Left lung (tissue), 10 donors: ENCODE results near the gene DTD2. TPM values are rescaled to one million over a fixed set of nuclear protein-coding genes. Genes with fewer than 3 reads are reported as not detected.

Experiments
- ATAC-seq: fragments of 200-7000 bp; cut with Tn5 transposase; one replicate; pipeline ENCODE4 v1.9.1; 2020; ENCODE audit warnings: moderate library complexity
- DNase-seq, 4 donors: peaks; one replicate each; pipeline ENCODE4 v3.0.0-alpha.2; 2013 to 2020
- H3K27ac ChIP-seq, 2 donors: fragments of 200-600 bp; sonication (generic) in 1 of 2; one replicate each; pipeline versions ENCODE4 v1.5.0 to v1.8.0; 2020 to 2021
- H3K27me3 ChIP-seq, 2 donors: fragments of 200-600 bp; sonication (generic) in 1 of 2; one replicate each; pipeline versions ENCODE4 v1.5.0 to v1.8.0; 2020 to 2021
- H3K36me3 ChIP-seq, 2 donors: fragments of 200-600 bp; sonication (generic) in 1 of 2; one replicate each; pipeline versions ENCODE4 v1.5.0 to v1.8.0; 2020 to 2021
- H3K4me1 ChIP-seq, 2 donors: fragments of 200-600 bp; one replicate each; pipeline ENCODE4 v1.8.0; 2021
- H3K4me3 ChIP-seq, 2 donors: fragments of 200-600 bp; sonication (generic) in 1 of 2; one replicate each; pipeline versions ENCODE4 v1.5.0 to v1.8.0; 2020 to 2021; ENCODE audit warnings: mild to moderate bottlenecking in 1 of 2
- H3K9me3 ChIP-seq, 2 donors: fragments of 200-600 bp; sonication (generic) in 1 of 2; one replicate each; pipeline versions ENCODE4 v1.5.0 to v1.8.0; 2020 to 2021
- CTCF ChIP-seq, 2 donors: fragments of 200-600 bp; sonication (generic) in 1 of 2; IDR thresholded peaks; one replicate each; pipeline versions ENCODE4 v1.5.0 to v1.8.0; 2021; ENCODE audit warnings: antibody characterized with exemption in 2 of 2
- intact Hi-C, 2 donors: fragments of 100-400 bp; cut with DNase I; formaldehyde crosslinking; loops; one replicate each; pipeline versions ENCODE4 v1.11.2 to v1.14.2; 2022
- polyA plus RNA-seq, 6 donors: library from polyadenylated mRNA; unstranded; fragments of 120-200 nt; gene quantifications; one replicate each; pipeline ENCODE4 v1.2.1, GENCODE V29; 2013; ENCODE audit not compliant: insufficient read length in 6 of 6
- total RNA-seq, 2 donors: library from RNA; stranded (reverse); fragmentation: NEBNext Ultra II Directional; extraction: Animal tissue kit (Norgen Biotek cat#: 25700); gene quantifications; one replicate each; pipeline ENCODE4 v1.2.1, GENCODE V29; 2021
- donor health status: DM: no; HTN: yes; CAD: no.
- donor health status: DM: no; HTN: no; CAD: no.

The DTD2 gene
- total and polyA plus RNA-seq, 8 donors, result 19.3 to 24.6 (median 21.5) TPM

GRCh38 chr14:31405599-31406232 is 51.6 kb downstream of the DTD2 start:
- no peak for TF ChIP-seq CTCF (IDR thresholded peaks at IDR 0.05)
- intact Hi-C loops, result no loop called here
- Histone ChIP-seq H3K9me3 (no peaks in the 10 kb centered on the region), H3K36me3 (peaks cover 0 to 16% of the 10 kb centered on the region in 2 donors), H3K27ac (no peak overlapping the region), H3K4me3 (no peak overlapping the region), H3K4me1 (peaks cover 0 to 14% of the 10 kb centered on the region in 2 donors), H3K27me3 (no peaks in the 10 kb centered on the region)
- DNase-seq (no peak), ATAC-seq (no peak)

- DNase-seq (no peak), ATAC-seq (no peak)
- Histone ChIP-seq H3K4me3 (no peak overlapping the region), H3K4me1 (peaks cover 0 to 8% of the 10 kb centered on the region in 2 donors), H3K36me3 (peaks cover 0 to 21% of the 10 kb centered on the region in 2 donors), H3K9me3 (no peaks in the 10 kb centered on the region), H3K27me3 (no peaks in the 10 kb centered on the region), H3K27ac (no peak overlapping the region)
- no peak for TF ChIP-seq CTCF (IDR thresholded peaks at IDR 0.05)
- intact Hi-C loops, result no loop called here
Measured at GRCh38 chr14:31405106-31405505, 52.2 kb downstream of the DTD2 start.

GRCh38 chr14:31403707-31404106 is 53.6 kb downstream of the DTD2 start:
- Histone ChIP-seq H3K4me3 (no peak overlapping the region), H3K27me3 (no peaks in the 10 kb centered on the region), H3K27ac (no peak overlapping the region), H3K4me1 (no peaks in the 10 kb centered on the region), H3K9me3 (no peaks in the 10 kb centered on the region), H3K36me3 (peaks cover 0 to 34% of the 10 kb centered on the region in 2 donors)
- TF ChIP-seq CTCF (IDR thresholded peaks at IDR 0.05), result no peak
- DNase-seq, result no peak
- intact Hi-C loops, result no loop called here
- no peak for ATAC-seq

- intact Hi-C loops, result no loop called here
- H3K27me3 ChIP-seq, result no peaks in the 10 kb centered on the region
Measured at GRCh38 chr14:31402764-31403439, 54.4 kb downstream of the DTD2 start.

More at GRCh38 chr14:31402764-31403439, 54.4 kb downstream of the DTD2 start:
- H3K36me3 ChIP-seq, result peaks cover 0 to 42% of the 10 kb centered on the region in 2 donors
- ATAC-seq (no peak), DNase-seq (no peak)
- no peak overlapping the region for H3K27ac ChIP-seq
- no peak overlapping the region for H3K4me3 ChIP-seq
- no peaks in the 10 kb centered on the region for H3K9me3 ChIP-seq
- TF ChIP-seq CTCF (IDR thresholded peaks at IDR 0.05), result no peak
- no peaks in the 10 kb centered on the region for H3K4me1 ChIP-seq
